Measurements from ENCODE around the gene KRT33B.

GRCh38 chr17:41340494-41340893, 29.1 kb downstream of the KRT33B start:
- TF ChIP-seq CTCF (IDR thresholded peaks at IDR 0.05; ENCODE audit: borderline replicate concordance, extremely low read depth, low read length, poor library complexity, severe bottlenecking) = no peak
- TF ChIP-seq EZH2 (IDR thresholded peaks at IDR 0.05; ENCODE audit: borderline replicate concordance, low read depth, low read length, severe bottlenecking) = no peak
